ENCODE data around the gene EPGN. TPM values are rescaled to one million over a fixed set of nuclear protein-coding genes. Genes with fewer than 3 reads are reported as not detected.
A peak's percentile ranks its signal among the peaks of the same experiment; 100 is the strongest.

The EPGN gene
- total RNA-seq, result under 1 TPM in 2 of 5 donors, not detected in 3; 0.73 to 0.87 TPM
- polyA plus RNA-seq, result 1 to 10 TPM in 1 of 3 donors, not detected in 2; 1.8 TPM
- long read RNA-seq, donor 1, result 0 reads
- long read RNA-seq, donor 2, result 0 reads
- long read RNA-seq, donor 3, result 0 reads
- long read RNA-seq, donor 4, result 0 reads
- long read RNA-seq, donor 5, result 0 reads
- long read RNA-seq, donor 6, result 0 reads
- long read RNA-seq, donor 7, result 0 reads
- long read RNA-seq, donor 8, result 0 reads
- long read RNA-seq, donor 9, result 0 reads
- long read RNA-seq, donor 10, result 0 reads

GRCh38 chr4:74308215-74308614 lies at the start of gene EPGN:
Gene EPGN (plus strand): TSS chr4:74308470. CDS start chr4:74308534, 64 bp downstream.
- WGBS, 5 donors, result 55 to 60% (median 59%) methylated on average over 5 of the region's 5 CpGs

GRCh38 chr4:74258963-74259362 lies 49.3 kb upstream of the EPGN start:
- Histone ChIP-seq H3K27me3 (no peaks in the 10 kb centered on the region), H3K4me3 (no peak overlapping the region), H3K36me3 (no peaks in the 10 kb centered on the region), H3K9me3 (peaks cover 0 to 3% (median under 1%) of the 10 kb centered on the region in 4 donors), H3K27ac (no peak overlapping the region), H3K4me1 (peaks cover 0 to 11% (median 6%) of the 10 kb centered on the region in 4 donors)
- peak in 2 of 3 donors; percentile 17 to 48 for TF ChIP-seq POLR2AphosphoS5 (IDR thresholded peaks at IDR 0.05)
- TF ChIP-seq POLR2A (IDR thresholded peaks at IDR 0.05), result no peak
- no peak for TF ChIP-seq CTCF (IDR thresholded peaks at IDR 0.05)
- no peak for TF ChIP-seq EP300 (IDR thresholded peaks at IDR 0.05)
- WGBS, 5 donors, result 18 to 41% (median 29%) methylated on average over 1 of the region's 1 CpG
- intact Hi-C loops (cut with DNase I; ENCODE audit: low total_unique reads), result no loop called here
- DNase-seq, result peak; percentile 80 to 91

More at GRCh38 chr4:74308215-74308614, at the start of gene EPGN:
- Histone ChIP-seq H3K36me3 (no peaks in the 10 kb centered on the region), H3K4me3 (no peak within 1 kb of the TSS), H3K4me1 (no peaks in the 10 kb centered on the region), H3K9me3 (no peaks in the 10 kb centered on the region), H3K27me3 (no peaks in the 10 kb centered on the region), H3K27ac (no peak within 1 kb of the TSS)
- TF ChIP-seq POLR2A (IDR thresholded peaks at IDR 0.05), result no peak
- DNase-seq, result no peak
- intact Hi-C loops (cut with DNase I; ENCODE audit: low total_unique reads), result no loop called here

GRCh38 chr4:74260036-74260435 lies 48.2 kb upstream of the EPGN start:
- H3K4me3 ChIP-seq, result no peak overlapping the region
- H3K36me3 ChIP-seq, result no peaks in the 10 kb centered on the region
- 91 to 100% (median 98%) methylated on average over 1 of the region's 1 CpG for WGBS, 5 donors
- no peaks in the 10 kb centered on the region for H3K27me3 ChIP-seq
- TF ChIP-seq POLR2A (IDR thresholded peaks at IDR 0.05) (no peak), POLR2AphosphoS5 (IDR thresholded peaks at IDR 0.05) (no peak), EP300 (IDR thresholded peaks at IDR 0.05) (no peak), CTCF (IDR thresholded peaks at IDR 0.05) (no peak)
- DNase-seq, result no peak
- H3K4me1 ChIP-seq, result peaks cover 0 to 11% (median 6%) of the 10 kb centered on the region in 4 donors
- H3K9me3 ChIP-seq, result no peaks in the 10 kb centered on the region
- no peak overlapping the region for H3K27ac ChIP-seq
- intact Hi-C loops (cut with DNase I; ENCODE audit: low total_unique reads), result no loop called here

GRCh38 chr4:74262522-74262921 lies 45.7 kb upstream of the EPGN start:
- H3K36me3 ChIP-seq, result no peaks in the 10 kb centered on the region
- TF ChIP-seq EP300 (IDR thresholded peaks at IDR 0.05) (no peak), POLR2AphosphoS5 (IDR thresholded peaks at IDR 0.05) (no peak), POLR2A (IDR thresholded peaks at IDR 0.05) (no peak), CTCF (IDR thresholded peaks at IDR 0.05) (no peak)
- intact Hi-C loops (cut with DNase I; ENCODE audit: low total_unique reads), result no loop called here
- peaks cover 0 to 11% (median 6%) of the 10 kb centered on the region in 4 donors for H3K4me1 ChIP-seq
- no peaks in the 10 kb centered on the region for H3K27me3 ChIP-seq
- no peak overlapping the region for H3K27ac ChIP-seq
- H3K9me3 ChIP-seq, result no peaks in the 10 kb centered on the region
- H3K4me3 ChIP-seq, result no peak overlapping the region
- DNase-seq, result peak in 1 of 2 donors; percentile 34

- Histone ChIP-seq H3K9me3 (no peaks in the 10 kb centered on the region), H3K27ac (no peak overlapping the region), H3K27me3 (no peaks in the 10 kb centered on the region), H3K36me3 (no peaks in the 10 kb centered on the region), H3K4me1 (peaks cover 0 to 11% (median 6%) of the 10 kb centered on the region in 4 donors), H3K4me3 (no peak overlapping the region)
- intact Hi-C loops (cut with DNase I; ENCODE audit: low total_unique reads), result no loop called here
- TF ChIP-seq CTCF (IDR thresholded peaks at IDR 0.05), result no peak
- TF ChIP-seq POLR2A (IDR thresholded peaks at IDR 0.05), result no peak
- TF ChIP-seq EP300 (IDR thresholded peaks at IDR 0.05), result no peak
- no peak for TF ChIP-seq POLR2AphosphoS5 (IDR thresholded peaks at IDR 0.05)
- no peak for DNase-seq
Observed at GRCh38 chr4:74263551-74263950, 44.7 kb upstream of the EPGN start.

Data from stomach (tissue), 19 donors.